HG03432 (cell line): ENCODE measurements around the gene CLEC2A.

Experiments
- ATAC-seq: cut with Tn5 transposase; IDR thresholded peaks from one replicate; pipeline ENCODE4 v1.9.1; 2021; ENCODE audit warnings: mild to moderate bottlenecking, moderate library complexity; ENCODE audit not compliant: unreplicated experiment

Gene CLEC2A

DNA sequence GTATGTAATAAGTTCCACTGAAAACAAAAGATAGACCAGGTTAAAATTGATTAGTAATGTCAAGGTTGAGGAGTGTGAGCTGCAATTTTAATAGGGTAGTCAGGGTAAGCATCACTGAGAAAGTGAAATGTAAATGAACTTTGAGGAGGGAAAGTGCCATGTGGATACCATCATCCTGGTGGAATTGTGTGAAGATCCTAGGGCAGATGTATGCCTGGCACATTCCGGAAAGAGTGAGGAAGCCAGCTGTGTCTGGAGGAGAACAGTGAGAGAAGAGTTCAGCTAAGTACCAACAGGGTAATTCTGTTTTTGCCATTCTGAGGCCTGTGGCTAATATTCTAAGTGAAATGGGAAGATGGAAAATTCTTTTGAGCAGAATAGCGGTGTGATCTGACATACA, 2.9 kb upstream of the CLEC2A start:
- ATAC-seq = no peak

DNA sequence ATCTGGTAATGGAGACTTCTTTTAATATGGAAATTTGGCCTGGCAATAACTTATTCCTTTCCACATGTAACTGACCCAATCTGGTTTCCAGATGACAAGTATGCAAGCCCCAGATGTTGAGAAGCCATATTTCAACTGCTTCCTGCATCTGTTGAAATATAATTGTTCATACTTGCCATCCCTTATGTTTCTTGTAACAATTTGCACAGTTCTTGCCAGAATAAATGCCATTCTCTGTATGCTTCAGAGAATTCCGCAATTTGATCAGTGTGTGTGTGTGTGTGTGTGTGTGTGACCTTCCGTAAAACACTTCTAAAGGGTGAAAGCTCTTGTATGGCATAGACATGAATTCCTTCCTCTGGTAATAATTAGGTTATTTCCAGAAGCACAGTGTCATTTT, 1.8 kb upstream of the CLEC2A start:
- no peak for ATAC-seq

DNA sequence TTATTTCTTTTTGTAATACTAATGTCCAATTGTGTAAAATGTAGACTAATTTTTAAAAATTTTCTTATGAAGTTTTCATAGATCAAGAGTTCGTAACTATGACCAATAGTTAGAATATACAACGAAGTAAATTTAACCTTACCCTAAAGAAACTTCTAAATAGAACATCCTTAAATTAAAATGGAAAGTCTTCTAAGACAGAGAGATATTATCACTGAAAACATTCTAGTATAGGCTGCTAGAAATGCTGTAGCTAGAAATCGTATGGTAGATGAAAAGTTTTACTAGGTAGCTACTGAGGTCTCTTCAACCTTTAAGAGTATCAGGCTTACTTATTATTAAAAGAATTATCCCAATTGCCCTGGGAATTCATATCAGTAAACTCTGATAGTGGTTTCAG, 925 bp downstream of the CLEC2A start:
- ATAC-seq = no peak

DNA sequence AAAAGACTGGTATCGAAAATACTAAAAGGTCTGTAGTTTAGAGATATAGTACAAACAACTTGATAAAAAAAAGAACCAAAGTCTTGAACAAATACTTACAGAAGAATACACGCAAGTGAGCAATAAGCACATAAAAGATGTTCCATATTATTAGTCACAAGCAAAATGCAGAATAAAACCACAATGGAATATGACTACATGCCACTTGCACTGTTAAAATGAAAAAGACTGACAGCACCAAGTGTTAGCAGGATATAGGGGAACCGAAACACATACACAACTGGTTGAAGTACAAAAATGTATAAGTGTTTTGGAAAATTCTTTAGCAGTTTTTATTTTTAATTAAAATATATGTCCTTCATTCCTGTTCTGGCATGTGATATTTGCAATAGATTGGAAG, 3.6 kb downstream of the CLEC2A start:
- ATAC-seq = no peak

DNA sequence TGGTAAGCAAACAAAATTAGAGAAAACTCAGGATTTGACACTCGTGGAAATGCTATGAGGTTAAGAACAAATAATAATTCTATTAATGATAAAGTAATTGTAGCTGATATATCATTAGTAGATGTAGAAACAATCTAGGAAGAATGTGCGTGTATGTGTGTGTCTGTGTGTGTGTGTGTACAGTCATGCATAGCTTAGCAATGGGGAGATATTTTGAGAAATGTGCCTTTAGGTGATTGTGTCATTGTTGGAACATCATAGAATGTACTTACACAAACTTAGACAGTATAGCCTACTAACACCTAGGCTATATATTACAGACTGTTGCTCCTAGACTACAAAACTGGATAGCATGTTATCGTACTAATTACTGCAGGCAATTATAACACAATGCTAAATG, 5.3 kb downstream of the CLEC2A start:
- no peak for ATAC-seq

DNA sequence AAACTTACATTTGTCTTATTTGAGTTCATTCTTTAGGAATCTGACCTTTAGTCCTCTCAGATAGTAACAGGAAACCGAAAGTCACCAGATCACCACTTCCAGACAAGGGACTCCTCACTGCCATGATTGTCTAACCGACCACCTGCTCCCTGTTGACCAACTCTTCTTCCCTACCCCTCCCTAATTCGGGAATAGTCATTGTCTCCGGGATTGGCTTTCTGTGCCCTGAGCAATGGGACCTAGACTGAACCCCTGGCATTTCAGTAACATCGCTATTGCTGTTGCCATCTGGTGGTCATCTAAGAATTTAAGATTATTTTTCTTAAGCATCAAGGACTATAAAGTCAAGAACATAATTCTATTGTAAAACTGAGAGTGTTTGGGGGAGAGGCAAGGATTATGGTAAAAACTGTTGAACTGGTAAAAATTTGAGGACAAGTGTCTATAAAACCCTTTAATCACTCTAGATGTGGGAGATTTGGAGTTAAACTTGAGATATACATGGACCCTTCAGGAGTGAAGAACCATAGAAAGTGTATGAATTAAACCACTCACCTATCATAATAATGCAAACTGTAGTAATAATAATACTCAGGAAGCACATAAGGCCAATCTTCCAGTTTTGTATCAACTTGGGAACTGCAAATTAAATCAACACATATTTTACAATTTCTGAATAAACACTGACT, 6.3 kb downstream of the CLEC2A start:
- ATAC-seq = no peak

DNA sequence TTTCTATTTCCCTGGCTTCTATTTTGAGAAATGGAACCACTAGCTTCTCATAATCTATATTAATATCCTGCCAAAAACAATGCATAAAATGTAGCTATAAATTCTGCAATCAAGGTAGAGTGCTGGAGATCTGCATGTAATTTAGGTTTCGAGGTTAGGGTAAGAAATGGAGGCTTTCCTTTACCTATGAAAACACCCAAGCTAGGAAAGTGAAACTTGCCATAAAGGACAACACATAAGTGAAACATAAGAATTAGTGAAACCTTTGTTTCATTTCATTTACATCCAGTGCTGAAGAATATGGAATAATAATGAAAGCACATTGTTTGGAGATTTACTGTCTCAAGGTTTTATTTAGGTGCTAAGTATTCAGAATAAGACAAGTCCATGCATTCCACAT, 9.7 kb downstream of the CLEC2A start:
- ATAC-seq = no peak

DNA sequence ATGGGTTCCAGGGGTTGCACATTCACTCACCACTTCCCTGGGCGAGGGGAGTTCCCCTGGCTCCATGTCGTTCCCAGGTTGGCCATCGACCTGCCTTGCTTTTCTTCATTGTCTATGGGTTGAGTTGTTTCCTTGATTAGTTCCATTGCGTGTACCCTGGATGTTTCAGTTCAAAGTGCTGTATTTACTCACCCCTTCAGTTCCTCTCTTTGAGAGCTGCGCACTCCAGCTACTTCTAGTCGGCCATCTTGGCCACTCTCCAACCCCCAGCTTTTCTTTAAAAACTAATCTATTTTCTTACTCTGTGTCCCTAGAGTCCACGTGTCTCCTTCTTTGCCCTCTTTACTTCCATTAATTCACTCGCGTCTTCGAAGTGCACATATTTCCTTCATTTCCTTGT, 11.7 kb downstream of the CLEC2A start:
- no peak for ATAC-seq

DNA sequence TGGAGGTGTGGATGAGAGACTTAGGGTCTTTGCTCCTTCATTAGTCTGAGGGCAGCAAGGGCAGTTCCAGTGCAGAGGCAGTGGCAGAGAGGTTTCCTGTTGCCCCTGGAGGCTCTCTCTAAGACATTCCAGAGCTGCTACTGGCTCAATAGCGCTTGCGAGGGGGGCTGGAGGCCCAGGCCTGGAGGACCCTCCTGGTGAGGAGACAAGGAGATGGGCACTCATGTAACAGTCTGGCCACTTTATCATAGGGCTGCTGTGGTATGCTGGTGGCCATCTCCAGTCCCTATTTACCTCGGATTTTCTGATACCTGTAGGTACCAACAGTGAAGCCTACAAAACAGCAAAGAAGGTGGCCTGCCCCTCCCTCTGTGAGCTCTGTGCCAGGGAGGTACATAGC, 12.7 kb downstream of the CLEC2A start:
- no peak for ATAC-seq

DNA sequence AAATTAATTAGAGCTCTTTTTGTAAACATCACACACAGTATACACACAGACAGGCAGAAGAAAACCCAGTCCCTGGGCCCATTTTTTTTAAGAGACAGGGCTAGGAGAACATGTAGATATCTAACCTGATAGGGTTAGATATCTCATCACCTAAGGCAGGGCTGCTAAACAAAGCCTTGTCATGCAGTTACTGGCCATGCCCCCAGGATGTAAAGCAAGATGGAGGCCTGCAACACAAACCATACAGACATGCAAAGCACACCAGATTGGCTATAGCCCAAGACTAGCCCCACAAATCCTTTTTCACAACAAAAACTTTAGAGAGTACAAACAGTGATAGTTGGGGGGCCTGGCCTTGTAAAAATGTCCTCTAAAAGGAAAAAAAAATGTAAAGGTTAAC, 20.5 kb downstream of the CLEC2A start:
- ATAC-seq = no peak

DNA sequence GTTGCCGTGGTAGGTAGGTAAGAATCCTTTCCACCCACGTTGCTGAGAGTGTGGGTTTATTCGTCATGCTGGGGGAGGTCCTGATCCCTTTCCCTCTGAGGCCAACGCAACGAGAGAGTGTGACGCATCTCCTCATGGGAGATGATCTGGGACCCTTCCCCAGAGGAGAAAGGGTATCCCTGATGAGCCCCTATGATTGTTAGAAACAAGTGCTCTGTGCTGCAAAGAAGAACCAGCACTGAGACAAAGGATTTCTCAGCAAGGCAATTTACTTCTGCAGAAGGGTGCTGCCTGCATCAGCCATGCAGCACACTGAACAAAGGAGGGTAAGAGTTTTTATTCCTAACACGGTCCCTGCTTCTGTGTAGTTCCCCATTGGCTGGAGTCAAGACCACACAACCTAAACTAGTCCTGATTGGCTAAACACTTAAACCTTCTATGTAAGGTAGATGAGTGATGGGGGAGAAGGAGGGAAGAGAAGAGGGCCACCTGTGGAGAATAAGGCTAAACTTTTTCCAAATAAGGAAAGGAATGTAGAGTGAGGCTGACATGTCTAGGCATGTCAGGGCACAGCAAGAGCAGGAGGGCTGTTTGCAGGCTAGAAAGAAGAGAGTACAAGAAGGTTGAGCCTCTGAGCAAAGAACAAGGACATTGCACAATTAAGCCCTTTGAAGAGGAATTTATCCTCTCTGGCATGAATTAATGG, 21.3 kb downstream of the CLEC2A start:
- no peak for ATAC-seq

DNA sequence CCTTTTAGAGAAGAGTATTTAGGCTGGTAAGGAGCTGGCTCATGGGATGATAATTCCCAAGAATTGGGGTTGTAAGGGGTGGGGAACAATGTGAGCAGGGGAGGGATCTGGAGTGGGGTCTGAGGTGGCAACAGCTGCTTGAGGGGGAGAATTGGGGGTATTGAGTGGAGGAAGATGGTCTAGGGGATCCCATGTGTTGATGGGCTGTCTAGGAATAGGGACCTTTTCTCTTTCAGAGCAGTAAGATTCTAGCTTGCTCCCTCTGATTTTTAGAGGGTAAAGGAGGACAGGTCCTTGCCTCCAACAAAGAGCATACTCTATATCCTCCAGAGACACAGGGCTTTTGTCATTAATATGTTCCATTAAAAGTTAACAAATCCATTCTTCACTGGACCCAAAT, 22.4 kb downstream of the CLEC2A start:
- no peak for ATAC-seq

DNA sequence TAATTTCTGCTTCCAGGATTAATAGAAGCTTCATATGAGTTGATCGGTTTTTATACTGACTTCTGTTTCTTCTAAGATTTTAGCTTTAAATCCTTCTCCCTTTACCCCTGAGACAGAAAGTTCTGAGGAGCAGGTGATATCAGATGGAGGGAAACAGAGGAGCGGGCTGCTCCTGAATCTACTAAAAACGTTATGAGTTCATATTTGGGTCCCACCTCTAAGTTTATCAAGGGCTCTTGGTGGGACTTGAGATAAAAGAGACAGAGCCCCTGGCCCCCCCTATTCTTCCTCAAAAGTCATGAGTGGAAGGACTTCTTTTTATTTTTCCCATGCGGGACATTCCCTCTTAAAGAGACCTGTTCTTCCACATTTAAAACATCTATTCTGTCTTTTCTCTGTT, 23.8 kb downstream of the CLEC2A start:
- no peak for ATAC-seq

DNA sequence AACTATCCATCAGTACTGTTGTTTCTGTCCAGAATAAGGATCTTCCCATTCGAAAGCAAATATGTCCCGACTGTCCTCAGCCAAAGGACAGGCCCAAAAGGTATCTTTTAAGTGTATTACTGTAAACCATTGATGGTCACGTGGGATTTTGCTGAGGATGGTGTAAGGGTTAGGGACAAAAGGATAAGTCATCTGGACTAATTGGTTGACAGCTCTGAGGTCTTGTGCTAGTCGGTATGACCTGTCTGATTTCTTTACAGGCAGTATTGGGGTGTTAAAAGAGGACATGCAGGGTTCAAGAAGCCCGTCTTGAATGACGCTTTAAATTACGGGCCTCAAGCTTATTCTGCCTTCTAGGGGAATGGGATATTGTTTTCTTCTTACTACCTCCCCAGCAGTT, 24.4 kb downstream of the CLEC2A start:
- ATAC-seq = no peak

DNA sequence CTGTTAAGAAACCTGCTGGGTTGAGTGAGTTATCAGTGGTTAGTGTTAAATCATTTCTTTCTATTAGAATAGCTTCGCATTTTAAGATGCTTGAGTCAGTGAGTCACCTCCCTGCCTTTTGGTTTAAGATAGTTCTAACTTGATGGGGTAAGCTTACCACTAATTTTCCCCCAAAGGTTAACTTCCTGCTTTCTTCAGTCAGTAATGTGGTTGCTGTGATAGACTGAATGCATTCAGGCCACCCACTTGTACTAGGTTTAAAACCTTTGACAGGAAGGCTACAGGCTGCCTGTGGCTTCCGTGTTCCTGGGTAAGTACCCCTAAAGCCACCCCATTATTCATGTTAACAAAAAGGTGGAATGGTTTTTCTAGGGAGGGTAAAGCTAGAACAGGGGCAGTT, 25.3 kb downstream of the CLEC2A start:
- ATAC-seq = no peak

DNA sequence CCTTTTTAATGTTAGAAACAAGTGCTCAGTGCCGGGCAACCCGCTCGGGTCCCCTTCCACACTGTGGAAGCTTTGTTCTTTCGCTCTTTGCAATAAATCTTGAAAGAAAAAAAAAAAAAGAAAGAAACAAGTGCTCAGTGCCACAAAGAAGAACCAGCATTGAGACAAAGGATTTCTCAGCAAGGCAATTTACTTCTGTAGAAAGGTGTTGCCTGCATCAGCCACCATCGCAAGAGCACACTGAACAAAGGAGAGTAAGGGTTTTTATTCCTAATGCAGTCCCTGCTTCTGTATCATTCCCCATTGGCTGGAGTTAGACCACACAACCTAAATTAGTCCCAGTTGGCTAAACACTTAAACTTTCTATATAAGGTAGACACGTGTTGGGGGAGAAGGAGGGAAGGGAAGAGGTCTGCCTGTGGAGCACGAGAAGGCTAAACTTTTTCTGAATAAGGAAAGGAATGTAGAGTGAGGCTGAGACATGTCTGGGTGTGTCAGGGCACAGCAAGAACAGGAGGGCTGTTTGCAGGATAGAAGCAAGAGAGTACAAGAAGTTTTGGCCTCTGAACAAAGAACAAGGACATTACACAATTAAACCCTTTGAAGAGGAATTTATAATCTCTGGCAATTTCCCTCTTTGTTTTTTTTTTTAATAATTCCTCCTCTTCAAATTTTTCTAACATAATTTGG, 29.5 kb downstream of the CLEC2A start:
- no peak for ATAC-seq

DNA sequence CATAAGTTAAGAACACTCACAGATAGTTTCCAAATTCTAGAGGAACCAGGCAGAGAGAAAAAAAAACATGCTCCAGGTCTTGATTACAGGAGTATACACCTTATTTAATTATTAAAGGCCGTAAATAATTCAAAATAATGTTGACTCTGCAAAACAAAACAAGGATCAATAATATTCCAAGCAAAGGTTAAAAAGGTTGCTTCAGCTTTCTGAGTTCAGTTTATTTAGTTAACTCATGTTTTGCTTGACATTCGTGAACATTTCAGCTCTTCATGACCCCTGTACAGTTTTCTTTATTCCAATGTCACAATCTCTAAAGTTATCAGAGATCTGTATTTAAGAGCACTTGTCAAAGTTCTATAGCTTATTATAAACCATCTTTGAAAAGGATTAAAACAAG, 31.2 kb downstream of the CLEC2A start:
- ATAC-seq = no peak

DNA sequence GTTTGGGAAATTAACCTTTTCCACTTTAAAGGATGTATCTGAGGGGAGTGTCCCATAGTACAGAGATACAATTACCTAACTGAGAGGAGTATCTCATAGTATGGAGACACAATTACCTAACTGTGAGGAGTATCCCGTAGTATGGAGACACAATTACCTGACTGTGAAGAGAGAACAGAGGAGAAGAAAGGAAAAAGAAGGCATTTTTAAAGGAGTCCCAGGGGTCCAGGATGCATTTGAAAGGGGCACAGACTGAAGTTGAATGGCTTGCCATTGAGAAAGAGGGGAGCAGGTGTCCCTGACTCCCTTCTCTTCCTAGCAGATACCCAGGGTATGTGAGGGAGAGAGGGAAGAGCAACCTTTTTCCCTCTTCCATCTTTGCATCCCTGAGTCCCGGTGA, 33.0 kb downstream of the CLEC2A start:
- ATAC-seq = no peak

DNA sequence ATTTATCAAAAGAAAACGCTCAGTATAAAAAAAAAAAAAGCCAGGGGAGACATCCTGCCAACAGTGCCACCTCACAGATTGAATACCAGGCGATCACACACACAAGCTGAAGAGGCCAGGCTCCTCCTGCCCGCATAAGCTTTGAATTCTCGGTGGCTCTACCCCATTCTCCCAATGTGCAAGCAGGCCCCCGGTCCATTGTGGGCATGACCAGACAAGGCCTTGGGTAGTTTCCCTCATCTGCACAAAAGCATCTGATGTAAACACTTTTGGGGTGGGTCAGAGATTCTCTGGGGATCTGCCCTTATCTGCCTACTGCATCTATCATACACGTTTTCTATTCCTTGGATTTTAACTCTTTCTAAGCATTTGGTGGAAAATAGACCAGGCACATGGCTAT, 34.6 kb downstream of the CLEC2A start:
- no peak for ATAC-seq

DNA sequence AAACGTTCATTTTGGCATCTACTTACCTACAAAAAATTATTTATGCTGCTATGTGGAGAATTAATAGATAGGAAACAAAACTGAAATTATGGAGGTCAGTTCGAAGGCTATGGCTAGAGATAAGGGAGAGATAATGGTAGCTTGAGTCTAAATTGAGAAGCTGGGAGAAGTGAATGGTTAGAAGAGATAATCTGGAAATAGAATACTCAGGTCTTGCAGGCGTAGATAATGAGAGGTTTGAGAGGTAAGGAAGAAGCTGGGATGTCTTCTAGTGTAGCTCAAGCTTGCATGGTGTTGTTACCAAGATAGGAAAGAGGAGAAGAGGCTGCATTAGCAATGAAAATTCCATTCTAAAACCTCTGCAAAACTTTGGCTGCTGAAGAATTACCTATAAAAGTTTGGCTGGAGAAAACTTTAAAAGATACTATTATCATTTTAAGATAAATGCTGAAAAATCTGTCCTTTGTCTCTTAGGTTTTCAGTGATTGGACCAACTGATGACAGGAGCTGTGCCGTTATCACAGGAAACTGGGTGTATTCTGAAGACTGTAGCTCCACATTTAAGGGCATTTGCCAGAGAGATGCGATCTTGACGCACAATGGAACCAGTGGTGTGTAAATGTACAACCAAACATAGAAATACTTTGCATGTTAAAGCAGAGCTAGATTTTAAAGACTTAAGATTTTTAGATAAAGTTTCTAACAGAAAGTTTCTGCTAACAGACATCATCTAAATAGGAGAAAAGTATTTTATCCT, 36.8 kb downstream of the CLEC2A start:
- no peak for ATAC-seq

DNA sequence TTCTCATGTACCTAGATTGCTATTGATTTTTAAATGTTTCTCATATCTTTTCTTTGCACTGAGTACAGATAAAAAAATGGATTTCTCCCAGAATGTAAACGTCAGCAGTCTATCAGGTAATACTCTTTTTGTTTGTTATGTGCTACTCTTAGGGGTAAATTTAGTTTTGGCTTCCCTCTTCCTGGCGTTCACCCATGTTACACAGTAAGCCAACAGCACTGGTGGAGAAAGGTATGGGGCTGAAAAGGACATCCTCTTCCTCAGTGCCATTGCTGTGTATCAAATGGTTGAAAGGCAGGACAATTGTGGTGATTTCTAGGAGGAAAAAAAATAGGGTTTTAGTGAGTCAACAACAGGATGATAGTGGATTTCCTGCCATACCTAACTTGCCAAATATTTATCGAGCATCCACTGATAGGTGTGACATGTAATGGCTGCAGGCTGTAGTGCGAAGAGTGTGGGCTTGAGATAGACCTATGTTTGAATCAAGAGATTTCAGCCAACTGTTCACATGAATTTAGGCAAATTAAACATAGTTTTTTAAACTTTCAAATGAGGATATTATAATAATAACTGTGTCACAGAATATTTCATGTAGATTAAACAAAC, 43.4 kb downstream of the CLEC2A start:
- ATAC-seq = no peak
